Measurements from ENCODE around the gene BAZ2B.

GRCh38 chr2:159561786-159562185 lies 54.6 kb downstream of the BAZ2B start:
- no peak for TF ChIP-seq EZH2 (IDR thresholded peaks at IDR 0.05; ENCODE audit: low read depth)
- TF ChIP-seq, protein P1, sequence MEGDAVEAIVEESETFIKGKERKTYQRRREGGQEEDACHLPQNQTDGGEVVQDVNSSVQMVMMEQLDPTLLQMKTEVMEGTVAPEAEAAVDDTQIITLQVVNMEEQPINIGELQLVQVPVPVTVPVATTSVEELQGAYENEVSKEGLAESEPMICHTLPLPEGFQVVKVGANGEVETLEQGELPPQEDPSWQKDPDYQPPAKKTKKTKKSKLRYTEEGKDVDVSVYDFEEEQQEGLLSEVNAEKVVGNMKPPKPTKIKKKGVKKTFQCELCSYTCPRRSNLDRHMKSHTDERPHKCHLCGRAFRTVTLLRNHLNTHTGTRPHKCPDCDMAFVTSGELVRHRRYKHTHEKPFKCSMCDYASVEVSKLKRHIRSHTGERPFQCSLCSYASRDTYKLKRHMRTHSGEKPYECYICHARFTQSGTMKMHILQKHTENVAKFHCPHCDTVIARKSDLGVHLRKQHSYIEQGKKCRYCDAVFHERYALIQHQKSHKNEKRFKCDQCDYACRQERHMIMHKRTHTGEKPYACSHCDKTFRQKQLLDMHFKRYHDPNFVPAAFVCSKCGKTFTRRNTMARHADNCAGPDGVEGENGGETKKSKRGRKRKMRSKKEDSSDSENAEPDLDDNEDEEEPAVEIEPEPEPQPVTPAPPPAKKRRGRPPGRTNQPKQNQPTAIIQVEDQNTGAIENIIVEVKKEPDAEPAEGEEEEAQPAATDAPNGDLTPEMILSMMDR (conservative IDR thresholded peaks at IDR 0.05) = no peak

All from PC-9 (cell line).